HG02870 (cell line): ENCODE data around the gene MAD1L1.

Experiments used
- ATAC-seq: cut with Tn5 transposase; IDR thresholded peaks from one replicate; pipeline ENCODE4 v1.9.1; 2021; ENCODE audit warnings: mild to moderate bottlenecking, moderate library complexity; ENCODE audit not compliant: unreplicated experiment

Gene MAD1L1

GRCh38 chr7:2107386-2108070 lies 125.2 kb downstream of the MAD1L1 start:
- ATAC-seq: no peak

GRCh38 chr7:2106924-2107323 lies 125.8 kb downstream of the MAD1L1 start:
- no peak for ATAC-seq

- ATAC-seq: no peak
These were observed 126.3 kb downstream of the MAD1L1 start for GRCh38 chr7:2106440-2106839.

GRCh38 chr7:2105917-2106316 lies 126.8 kb downstream of the MAD1L1 start:
- no peak for ATAC-seq

- no peak for ATAC-seq
These were observed 127.5 kb downstream of the MAD1L1 start for GRCh38 chr7:2105280-2105679.

- ATAC-seq: no peak
These were observed 128.0 kb downstream of the MAD1L1 start for GRCh38 chr7:2104716-2105115.

- no peak for ATAC-seq
These were observed 128.5 kb downstream of the MAD1L1 start for GRCh38 chr7:2104107-2104710.

- no peak for ATAC-seq
These were observed 129.5 kb downstream of the MAD1L1 start for GRCh38 chr7:2103071-2103898.

- no peak for ATAC-seq
These were observed 130.4 kb downstream of the MAD1L1 start for GRCh38 chr7:2102375-2102723.

GRCh38 chr7:2101630-2102374 lies 130.9 kb downstream of the MAD1L1 start:
- ATAC-seq: no peak

GRCh38 chr7:2100278-2101208 lies 132.2 kb downstream of the MAD1L1 start:
- peak; percentile 43 for ATAC-seq

GRCh38 chr7:2099048-2099957 lies 133.4 kb downstream of the MAD1L1 start:
- no peak for ATAC-seq

- no peak for ATAC-seq
These were observed 134.2 kb downstream of the MAD1L1 start for GRCh38 chr7:2098496-2098895.

- no peak for ATAC-seq
These were observed 134.7 kb downstream of the MAD1L1 start for GRCh38 chr7:2098056-2098455.

GRCh38 chr7:2097492-2097891 lies 135.3 kb downstream of the MAD1L1 start:
- ATAC-seq: no peak

GRCh38 chr7:2096692-2097387 lies 135.9 kb downstream of the MAD1L1 start:
- no peak for ATAC-seq

- no peak for ATAC-seq
These were observed 137.3 kb downstream of the MAD1L1 start for GRCh38 chr7:2095436-2095835.

GRCh38 chr7:2094454-2095045 lies 138.2 kb downstream of the MAD1L1 start:
- no peak for ATAC-seq
